Parathyroid adenoma (tissue), 2 donors: ENCODE measurements around the gene TXNDC11.

Experiments
- H2AFZ ChIP-seq: fragments of 300-600 bp; sonication (generic); one replicate; pipeline ENCODE4 v1.7.0; 2017; ENCODE audit warnings: antibody characterized with exemption, mild to moderate bottlenecking
- H3K27ac ChIP-seq: fragments of 300-600 bp; sonication (generic); one replicate; pipeline ENCODE4 v1.7.0; 2017
- H3K27me3 ChIP-seq: fragments of 300-600 bp; sonication (generic); one replicate; pipeline ENCODE4 v1.7.0; 2017; ENCODE audit warnings: low read length; ENCODE audit not compliant: control insufficient read depth, insufficient read depth
- H3K36me3 ChIP-seq: fragments of 300-600 bp; sonication (generic); one replicate; pipeline ENCODE4 v1.7.0; 2017; ENCODE audit warnings: low read length; ENCODE audit not compliant: control insufficient read depth, insufficient read depth
- H3K4me1 ChIP-seq: fragments of 300-600 bp; sonication (generic); one replicate; pipeline ENCODE4 v1.7.0; 2017; ENCODE audit warnings: control low read depth
- H3K4me2 ChIP-seq: fragments of 300-600 bp; sonication (generic); one replicate; pipeline ENCODE4 v1.7.0; 2017; ENCODE audit warnings: low read length
- H3K4me3 ChIP-seq: fragments of 300-600 bp; sonication (generic); one replicate; pipeline ENCODE4 v1.7.0; 2017; ENCODE audit warnings: low read depth, low read length
- H3K79me2 ChIP-seq: fragments of 300-600 bp; sonication (generic); one replicate; pipeline ENCODE4 v1.7.0; 2017; ENCODE audit warnings: control low read depth
- H3K9ac ChIP-seq: fragments of 300-600 bp; sonication (generic); one replicate; pipeline ENCODE4 v1.7.0; 2017; ENCODE audit warnings: mild to moderate bottlenecking
- H3K9me3 ChIP-seq: fragments of 300-600 bp; sonication (generic); one replicate; pipeline ENCODE4 v1.7.0; 2017; ENCODE audit warnings: low read length; ENCODE audit not compliant: control insufficient read depth
- CTCF ChIP-seq: fragments of 300-600 bp; sonication (generic); IDR thresholded peaks from one replicate; pipeline ENCODE4 v1.7.0; 2017; ENCODE audit warnings: antibody characterized with exemption, mild to moderate bottlenecking
- donor health status: primary hyperparathyroidism.

TXNDC11 gene

GRCh38 chr16:11743308-11744074 lies 834 bp upstream of the TXNDC11 start:
- Histone ChIP-seq H3K4me3 (peak overlapping the region; percentile 97), H3K79me2 (peaks cover 10% of the 10 kb centered on the region), H3K36me3 (no peaks in the 10 kb centered on the region), H3K27me3 (no peaks in the 10 kb centered on the region), H3K9me3 (no peaks in the 10 kb centered on the region), H3K4me1 (peaks cover 3% of the 10 kb centered on the region), H3K27ac (peak overlapping the region; percentile 83), H3K4me2 (peak overlapping the region; percentile 67), H3K9ac (peak overlapping the region; percentile 2), H2AFZ (peak overlapping the region; percentile 73)
- no peak for TF ChIP-seq CTCF

GRCh38 chr16:11742093-11742535 lies 543 bp downstream of the TXNDC11 start:
- Histone ChIP-seq H3K27me3 (no peaks in the 10 kb centered on the region), H3K4me3 (peak overlapping the region; percentile 97), H3K36me3 (no peaks in the 10 kb centered on the region), H3K9me3 (no peaks in the 10 kb centered on the region), H3K79me2 (peaks cover 10% of the 10 kb centered on the region), H3K4me2 (peak overlapping the region; percentile 90), H3K9ac (peak overlapping the region; percentile 78), H3K4me1 (no peaks in the 10 kb centered on the region), H3K27ac (peak overlapping the region; percentile 83), H2AFZ (peak overlapping the region; percentile 73)
- TF ChIP-seq CTCF: peak; percentile 5

- peaks cover 4% of the 10 kb centered on the region for H3K4me1 ChIP-seq
- no peaks in the 10 kb centered on the region for H3K9me3 ChIP-seq
- peak overlapping the region; percentile 97 for H3K4me3 ChIP-seq
- no peaks in the 10 kb centered on the region for H3K36me3 ChIP-seq
- H3K4me2 ChIP-seq: peak overlapping the region; percentile 90
- peaks cover 10% of the 10 kb centered on the region for H3K79me2 ChIP-seq
- no peaks in the 10 kb centered on the region for H3K27me3 ChIP-seq
- H3K27ac ChIP-seq: no peak overlapping the region
- H2AFZ ChIP-seq: no peak overlapping the region
- TF ChIP-seq CTCF: no peak
- no peak overlapping the region for H3K9ac ChIP-seq
Measured at GRCh38 chr16:11740567-11740966, 2.1 kb downstream of the TXNDC11 start.

GRCh38 chr16:11738742-11739544 lies 3.7 kb downstream of the TXNDC11 start:
- H3K27me3 ChIP-seq: no peaks in the 10 kb centered on the region
- H3K79me2 ChIP-seq: peaks cover 10% of the 10 kb centered on the region
- no peak for TF ChIP-seq CTCF
- H3K4me2 ChIP-seq: peak overlapping the region; percentile 4
- H3K9me3 ChIP-seq: no peaks in the 10 kb centered on the region
- H3K4me1 ChIP-seq: peaks cover 4% of the 10 kb centered on the region
- no peak overlapping the region for H3K4me3 ChIP-seq
- no peak overlapping the region for H3K27ac ChIP-seq
- H2AFZ ChIP-seq: no peak overlapping the region
- no peak overlapping the region for H3K9ac ChIP-seq
- H3K36me3 ChIP-seq: no peaks in the 10 kb centered on the region
